Measurements from ENCODE around the gene ZFAND6. TPM values are rescaled to one million over a fixed set of nuclear protein-coding genes. Genes with fewer than 3 reads are reported as not detected.
A peak's percentile ranks its signal among the peaks of the same experiment; 100 is the strongest.

The ZFAND6 gene
- polyA plus RNA-seq, 3 donors, result 41.6 to 106 (median 99.6) TPM

- DNase-seq, result no peak
- no peak overlapping the region for H3K4me3 Mint-ChIP-seq
Measured at GRCh38 chr15:80159811-80160569, 100.5 kb downstream of the ZFAND6 start.

DNA sequence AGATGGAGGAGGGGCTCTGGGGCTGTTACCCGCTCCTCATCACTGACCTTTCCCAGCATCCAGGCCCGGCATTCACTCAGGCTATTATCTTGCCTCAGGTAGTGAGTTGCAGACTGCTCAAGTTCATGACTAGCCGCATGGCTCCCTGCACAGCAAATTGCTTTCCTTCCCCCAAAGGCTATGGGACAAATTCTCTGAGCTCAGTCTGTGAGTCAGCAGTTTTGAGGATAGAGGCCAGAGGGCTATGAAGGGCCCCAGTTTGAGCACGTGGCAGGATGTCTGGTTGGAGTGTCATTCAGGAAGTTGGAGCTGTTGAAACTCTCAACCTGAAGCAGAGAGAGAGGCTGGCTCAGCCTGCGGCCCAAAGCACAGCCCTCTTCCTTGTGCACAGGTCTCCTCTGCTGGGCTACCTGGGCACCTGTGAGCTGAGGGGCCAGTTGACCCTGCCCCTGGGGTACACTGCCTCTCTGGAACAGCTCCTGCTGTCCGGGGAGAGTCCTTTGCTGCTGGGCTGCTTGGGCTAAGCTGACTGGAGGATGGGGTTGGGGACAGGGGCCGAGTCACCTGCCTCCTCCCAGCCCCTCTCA is 101.2 kb downstream of the ZFAND6 start:
- Histone ChIP-seq H2AFZ (ENCODE audit: insufficient read depth, low read depth, low read length, poor library complexity, severe bottlenecking) (peak overlapping the region; percentile 79), H3K9ac (ENCODE audit: insufficient read depth, low read length, poor library complexity, severe bottlenecking) (peak overlapping the region; percentile 51), H3K36me3 (replicated peaks in 1 of 2; ENCODE audit: control insufficient read depth in 1 of 2, insufficient read depth in 2 of 2, low read length in 2 of 2) (peaks cover 0 to 28% of the 10 kb centered on the region in 2 donors), H3K4me2 (replicated peaks; ENCODE audit: extremely low read depth, low read length, poor library complexity, severe bottlenecking) (peak overlapping the region; percentile 46), H3K4me1 (ENCODE audit: control insufficient read depth in 1 of 2, insufficient read depth in 2 of 2, low read length in 2 of 2) (peaks cover 42 to 47% of the 10 kb centered on the region in 2 donors), H3K27ac (ENCODE audit: low read depth in 1 of 2, low read length in 2 of 2) (peak overlapping the region; percentile 79 to 89), H3K9me3 (replicated peaks in 1 of 2; ENCODE audit: control insufficient read depth in 1 of 2, insufficient read depth in 1 of 2, low read length in 2 of 2) (no peaks in the 10 kb centered on the region), H4K20me1 (ENCODE audit: insufficient read depth, low read length) (no peaks in the 10 kb centered on the region), H3K4me3 (replicated peaks in 1 of 3; ENCODE audit: low read depth in 2 of 3, low read length in 3 of 3) (peak overlapping the region in 1 of 3 experiments; percentile 21), H3K79me2 (ENCODE audit: insufficient read depth, low read length) (peaks cover 10% of the 10 kb centered on the region), H3K27me3 (ENCODE audit: control insufficient read depth in 2 of 2, insufficient read depth in 2 of 2, low read length in 2 of 2) (no peaks in the 10 kb centered on the region)
- Mint-ChIP-seq H3K4me1 (peaks cover 44% of the 10 kb centered on the region), H3K4me3 (peak overlapping the region in 1 of 2 donors; percentile 37), H3K27me3 (ENCODE audit: low read depth in 3 of 3) (peaks cover 0 to 3% (median 0%) of the 10 kb centered on the region in 3 donors), H3K27ac (peak overlapping the region; percentile 85 to 94 (median 91)), H3K36me3 (peaks cover 37 to 49% of the 10 kb centered on the region in 2 donors), H3K9me3 (peaks cover 0 to 6% (median 1%) of the 10 kb centered on the region in 7 donors)
- WGBS (ENCODE audit: insufficient coverage), result 3% methylated on average over 3 of the region's 7 CpGs
- TF ChIP-seq, protein P1, sequence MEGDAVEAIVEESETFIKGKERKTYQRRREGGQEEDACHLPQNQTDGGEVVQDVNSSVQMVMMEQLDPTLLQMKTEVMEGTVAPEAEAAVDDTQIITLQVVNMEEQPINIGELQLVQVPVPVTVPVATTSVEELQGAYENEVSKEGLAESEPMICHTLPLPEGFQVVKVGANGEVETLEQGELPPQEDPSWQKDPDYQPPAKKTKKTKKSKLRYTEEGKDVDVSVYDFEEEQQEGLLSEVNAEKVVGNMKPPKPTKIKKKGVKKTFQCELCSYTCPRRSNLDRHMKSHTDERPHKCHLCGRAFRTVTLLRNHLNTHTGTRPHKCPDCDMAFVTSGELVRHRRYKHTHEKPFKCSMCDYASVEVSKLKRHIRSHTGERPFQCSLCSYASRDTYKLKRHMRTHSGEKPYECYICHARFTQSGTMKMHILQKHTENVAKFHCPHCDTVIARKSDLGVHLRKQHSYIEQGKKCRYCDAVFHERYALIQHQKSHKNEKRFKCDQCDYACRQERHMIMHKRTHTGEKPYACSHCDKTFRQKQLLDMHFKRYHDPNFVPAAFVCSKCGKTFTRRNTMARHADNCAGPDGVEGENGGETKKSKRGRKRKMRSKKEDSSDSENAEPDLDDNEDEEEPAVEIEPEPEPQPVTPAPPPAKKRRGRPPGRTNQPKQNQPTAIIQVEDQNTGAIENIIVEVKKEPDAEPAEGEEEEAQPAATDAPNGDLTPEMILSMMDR (IDR thresholded peaks at IDR 0.05), result no peak
- intact Hi-C loops (cut with micrococcal nuclease), result loop anchor here in 1 of 2 donors (5.0 kb wide), 1 partner anchor 103 kb away; the partner anchor contains the start of gene ZFAND6
- peak; percentile 92 to 96 (median 94) for DNase-seq

More at GRCh38 chr15:80159811-80160569, 100.5 kb downstream of the ZFAND6 start:
- peak overlapping the region in 1 of 3 experiments; percentile 21 for H3K4me3 ChIP-seq (replicated peaks in 1 of 3; ENCODE audit: low read depth in 2 of 3, low read length in 3 of 3)
- H3K36me3 ChIP-seq (replicated peaks in 1 of 2; ENCODE audit: control insufficient read depth in 1 of 2, insufficient read depth in 2 of 2, low read length in 2 of 2), result peaks cover 0 to 28% of the 10 kb centered on the region in 2 donors
- H3K9me3 ChIP-seq (replicated peaks in 1 of 2; ENCODE audit: control insufficient read depth in 1 of 2, insufficient read depth in 1 of 2, low read length in 2 of 2), result no peaks in the 10 kb centered on the region
- H3K4me1 ChIP-seq (ENCODE audit: control insufficient read depth in 1 of 2, insufficient read depth in 2 of 2, low read length in 2 of 2), result peaks cover 49 to 54% of the 10 kb centered on the region in 2 donors
- H3K27me3 ChIP-seq (ENCODE audit: control insufficient read depth in 2 of 2, insufficient read depth in 2 of 2, low read length in 2 of 2), result no peaks in the 10 kb centered on the region
- peaks cover 37 to 49% of the 10 kb centered on the region in 2 donors for H3K36me3 Mint-ChIP-seq
- H4K20me1 ChIP-seq (ENCODE audit: insufficient read depth, low read length), result no peaks in the 10 kb centered on the region
- TF ChIP-seq, protein P1 (IDR thresholded peaks at IDR 0.05), result no peak
- peak overlapping the region; percentile 85 to 94 (median 91) for H3K27ac Mint-ChIP-seq
- H3K4me2 ChIP-seq (replicated peaks; ENCODE audit: extremely low read depth, low read length, poor library complexity, severe bottlenecking), result peak overlapping the region; percentile 46
- intact Hi-C loops (cut with micrococcal nuclease), result loop anchor here (5.0 to 10.0 kb wide), 2 partner anchors 103 to 1285 kb away; partner anchors contain the start of genes MORF4L1 (in 1 of the 2) and ZFAND6 (in 1 of the 2)
- peaks cover 0 to 3% (median 0%) of the 10 kb centered on the region in 3 donors for H3K27me3 Mint-ChIP-seq (ENCODE audit: low read depth in 3 of 3)
- no peak overlapping the region for H2AFZ ChIP-seq (ENCODE audit: insufficient read depth, low read depth, low read length, poor library complexity, severe bottlenecking)
- H3K79me2 ChIP-seq (ENCODE audit: insufficient read depth, low read length), result peaks cover 10% of the 10 kb centered on the region
- 84% methylated on average over 8 of the region's 12 CpGs for WGBS (ENCODE audit: insufficient coverage)
- H3K27ac ChIP-seq (ENCODE audit: low read depth in 1 of 2, low read length in 2 of 2), result peak overlapping the region; percentile 79 to 89
- peaks cover 51% of the 10 kb centered on the region for H3K4me1 Mint-ChIP-seq
- H3K9ac ChIP-seq (ENCODE audit: insufficient read depth, low read length, poor library complexity, severe bottlenecking), result no peak overlapping the region
- H3K9me3 Mint-ChIP-seq, result peaks cover 0 to 6% (median 1%) of the 10 kb centered on the region in 7 donors

Data from CD14-positive monocyte (primary cell).